ENCODE results near the gene GPC3.

Gene GPC3

DNA sequence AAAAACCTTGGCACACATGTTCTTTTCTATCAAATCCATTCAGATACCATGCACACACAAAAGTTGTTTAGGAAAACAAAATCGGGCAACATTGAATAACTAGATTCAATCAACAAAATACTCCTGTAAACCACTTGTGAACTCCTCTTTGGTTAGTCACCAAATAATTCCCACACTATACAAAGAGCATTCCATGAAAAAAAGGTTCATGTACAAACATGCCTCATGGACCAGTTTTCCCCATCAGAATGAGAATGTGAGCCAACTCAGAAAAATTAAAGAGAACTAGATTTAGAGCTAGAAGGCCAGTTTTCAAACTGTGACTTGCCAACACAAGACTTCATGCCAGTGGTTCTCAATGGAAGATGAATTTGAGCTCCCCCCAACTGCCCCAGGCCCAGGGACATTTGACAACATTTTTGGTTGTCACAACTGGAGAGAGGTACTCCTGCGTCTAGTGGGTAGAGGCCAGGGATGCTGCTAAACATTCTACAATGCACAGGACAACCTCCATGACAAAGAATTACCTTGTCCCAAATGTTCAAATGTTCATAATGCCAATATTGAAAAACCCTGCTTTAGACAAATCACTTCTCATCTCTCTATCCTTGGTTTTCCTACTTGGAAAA lies 55.4 kb downstream of the GPC3 start:
- Histone ChIP-seq H3K56ac (ENCODE audit: low read length) (no peak overlapping the region), H2BK5ac (ENCODE audit: low read length) (no peak overlapping the region), H3K79me1 (ENCODE audit: low read length) (no peaks in the 10 kb centered on the region), H3K4me1 (ENCODE audit: control insufficient read depth, low read depth, low read length) (no peaks in the 10 kb centered on the region), H3K18ac (ENCODE audit: low read length) (no peak overlapping the region), H3K36me3 (ENCODE audit: control insufficient read depth, insufficient read depth, low read length) (no peaks in the 10 kb centered on the region), H3K4me2 (ENCODE audit: low read length) (no peak overlapping the region), H2BK120ac (ENCODE audit: low read depth, low read length) (no peak overlapping the region), H3K4me3 (ENCODE audit: low read length) (no peak overlapping the region), H2AK5ac (ENCODE audit: low read length) (no peak overlapping the region), H3K27ac (ENCODE audit: low read depth, low read length) (no peak overlapping the region), H3K23ac (ENCODE audit: low read length) (no peak overlapping the region), H3K79me2 (ENCODE audit: control insufficient read depth, insufficient read depth, low read length) (no peaks in the 10 kb centered on the region), H3K4ac (ENCODE audit: low read depth, low read length) (no peak overlapping the region), H4K8ac (ENCODE audit: low read depth, low read length) (no peak overlapping the region), H3K27me3 (ENCODE audit: insufficient read depth, low read length, poor library complexity) (no peaks in the 10 kb centered on the region), H2BK15ac (replicated peaks; ENCODE audit: low read depth) (no peak overlapping the region), H4K5ac (ENCODE audit: low read length) (no peak overlapping the region), H3K9ac (ENCODE audit: low read length) (no peak overlapping the region)
- no CpG with 5 or more reads among the region's 2 CpGs for WGBS (ENCODE audit: extremely low coverage, insufficient coverage, low lambda C conversion rate)
- no peak for DNase-seq

DNA sequence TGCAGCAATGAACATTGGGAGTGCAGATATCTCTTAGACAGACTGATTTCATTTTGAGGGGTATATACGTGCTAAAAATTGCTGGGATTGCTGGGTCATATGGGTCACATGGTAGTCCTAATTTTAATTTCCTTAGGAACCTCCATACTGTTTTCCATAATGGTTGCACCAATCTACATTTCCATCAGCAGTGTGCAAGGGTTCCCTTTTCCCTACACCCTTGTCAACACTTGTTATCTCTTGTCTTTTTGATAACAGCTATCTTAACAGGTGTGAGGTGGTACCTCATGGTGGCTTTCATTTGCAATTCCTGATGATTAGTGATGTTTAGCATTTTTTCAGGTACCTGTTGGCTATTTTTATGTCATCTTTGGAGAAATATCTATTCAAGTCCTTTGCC lies 57.0 kb downstream of the GPC3 start:
- Histone ChIP-seq H3K27ac (ENCODE audit: low read depth, low read length) (no peak overlapping the region), H3K4me3 (ENCODE audit: low read length) (no peak overlapping the region), H3K4ac (ENCODE audit: low read depth, low read length) (no peak overlapping the region), H2BK5ac (ENCODE audit: low read length) (no peak overlapping the region), H3K79me2 (ENCODE audit: control insufficient read depth, insufficient read depth, low read length) (no peaks in the 10 kb centered on the region), H3K4me1 (ENCODE audit: control insufficient read depth, low read depth, low read length) (no peaks in the 10 kb centered on the region), H3K9ac (ENCODE audit: low read length) (no peak overlapping the region), H3K79me1 (ENCODE audit: low read length) (no peaks in the 10 kb centered on the region), H4K5ac (ENCODE audit: low read length) (no peak overlapping the region), H3K36me3 (ENCODE audit: control insufficient read depth, insufficient read depth, low read length) (no peaks in the 10 kb centered on the region), H3K27me3 (ENCODE audit: insufficient read depth, low read length, poor library complexity) (no peaks in the 10 kb centered on the region), H4K8ac (ENCODE audit: low read depth, low read length) (no peak overlapping the region), H3K56ac (ENCODE audit: low read length) (no peak overlapping the region), H2BK120ac (ENCODE audit: low read depth, low read length) (no peak overlapping the region), H3K23ac (ENCODE audit: low read length) (no peak overlapping the region), H3K18ac (ENCODE audit: low read length) (no peak overlapping the region), H3K4me2 (ENCODE audit: low read length) (no peak overlapping the region), H2BK15ac (replicated peaks; ENCODE audit: low read depth) (no peak overlapping the region), H2AK5ac (ENCODE audit: low read length) (no peak overlapping the region)
- DNase-seq: peak; percentile 38
- WGBS (ENCODE audit: extremely low coverage, insufficient coverage, low lambda C conversion rate): no CpG with 5 or more reads among the region's 1 CpG

DNA sequence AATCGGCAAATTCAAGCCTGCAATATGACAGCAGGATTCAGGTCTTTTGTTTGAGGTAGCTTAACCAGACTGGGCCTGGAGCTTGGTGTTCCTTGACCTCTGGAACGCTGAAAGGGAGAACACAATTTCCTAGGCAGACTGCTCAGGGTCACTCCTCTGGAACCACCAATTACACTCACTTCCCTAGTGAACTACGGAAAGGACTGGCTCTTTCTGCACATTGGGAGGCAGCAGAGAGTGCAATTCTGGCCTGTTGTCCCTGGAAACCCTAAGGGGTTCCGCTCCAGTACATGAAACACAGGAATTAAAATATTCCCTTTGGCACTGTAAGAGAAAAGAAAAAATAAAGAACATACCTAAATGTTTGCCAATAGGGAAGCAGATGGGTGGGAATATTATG lies 58.6 kb downstream of the GPC3 start:
- no CpG with 5 or more reads among the region's 4 CpGs for WGBS (ENCODE audit: extremely low coverage, insufficient coverage, low lambda C conversion rate)
- Histone ChIP-seq H3K36me3 (ENCODE audit: control insufficient read depth, insufficient read depth, low read length) (no peaks in the 10 kb centered on the region), H2BK5ac (ENCODE audit: low read length) (no peak overlapping the region), H3K4me1 (ENCODE audit: control insufficient read depth, low read depth, low read length) (no peaks in the 10 kb centered on the region), H3K9ac (ENCODE audit: low read length) (no peak overlapping the region), H3K4me2 (ENCODE audit: low read length) (no peak overlapping the region), H3K79me1 (ENCODE audit: low read length) (no peaks in the 10 kb centered on the region), H3K18ac (ENCODE audit: low read length) (no peak overlapping the region), H2BK120ac (ENCODE audit: low read depth, low read length) (no peak overlapping the region), H3K23ac (ENCODE audit: low read length) (no peak overlapping the region), H3K4me3 (ENCODE audit: low read length) (no peak overlapping the region), H4K5ac (ENCODE audit: low read length) (no peak overlapping the region), H3K27me3 (ENCODE audit: insufficient read depth, low read length, poor library complexity) (no peaks in the 10 kb centered on the region), H3K56ac (ENCODE audit: low read length) (no peak overlapping the region), H3K27ac (ENCODE audit: low read depth, low read length) (no peak overlapping the region), H4K8ac (ENCODE audit: low read depth, low read length) (no peak overlapping the region), H3K4ac (ENCODE audit: low read depth, low read length) (no peak overlapping the region), H2BK15ac (replicated peaks; ENCODE audit: low read depth) (no peak overlapping the region), H3K79me2 (ENCODE audit: control insufficient read depth, insufficient read depth, low read length) (no peaks in the 10 kb centered on the region), H2AK5ac (ENCODE audit: low read length) (no peak overlapping the region)
- peak; percentile 35 for DNase-seq

DNA sequence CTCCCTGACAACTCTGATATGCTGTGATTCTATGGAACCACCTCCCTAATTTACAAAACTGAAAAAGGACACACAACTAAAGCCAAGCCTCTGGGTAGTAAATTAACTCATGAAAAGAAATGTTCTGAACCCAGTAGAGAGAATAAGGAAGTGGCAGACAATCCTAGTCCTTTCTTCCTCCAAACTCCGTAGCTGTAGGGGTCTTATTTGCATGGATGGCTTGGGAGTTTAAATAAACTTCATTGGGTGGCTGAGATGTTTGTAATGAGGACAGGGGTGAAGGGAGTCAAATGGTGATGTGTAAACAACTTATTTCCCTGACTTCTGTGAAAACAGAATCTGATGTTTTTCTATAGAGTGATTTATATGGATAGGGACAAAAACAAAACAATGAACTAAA lies 59.3 kb downstream of the GPC3 start:
- no peak overlapping the region for H3K23ac ChIP-seq (ENCODE audit: low read length)
- no peak overlapping the region for H2BK5ac ChIP-seq (ENCODE audit: low read length)
- no CpG with 5 or more reads among the region's 1 CpG for WGBS (ENCODE audit: extremely low coverage, insufficient coverage, low lambda C conversion rate)
- no peaks in the 10 kb centered on the region for H3K79me1 ChIP-seq (ENCODE audit: low read length)
- no peak overlapping the region for H3K4me3 ChIP-seq (ENCODE audit: low read length)
- H3K4me1 ChIP-seq (ENCODE audit: control insufficient read depth, low read depth, low read length): no peaks in the 10 kb centered on the region
- no peak for DNase-seq
- no peak overlapping the region for H3K4ac ChIP-seq (ENCODE audit: low read depth, low read length)
- H3K4me2 ChIP-seq (ENCODE audit: low read length): no peak overlapping the region
- H4K8ac ChIP-seq (ENCODE audit: low read depth, low read length): no peak overlapping the region
- H2AK5ac ChIP-seq (ENCODE audit: low read length): no peak overlapping the region
- no peak overlapping the region for H3K56ac ChIP-seq (ENCODE audit: low read length)
- H3K27ac ChIP-seq (ENCODE audit: low read depth, low read length): no peak overlapping the region
- no peaks in the 10 kb centered on the region for H3K79me2 ChIP-seq (ENCODE audit: control insufficient read depth, insufficient read depth, low read length)
- H3K9ac ChIP-seq (ENCODE audit: low read length): no peak overlapping the region
- H2BK15ac ChIP-seq (replicated peaks; ENCODE audit: low read depth): no peak overlapping the region
- H3K18ac ChIP-seq (ENCODE audit: low read length): no peak overlapping the region
- no peaks in the 10 kb centered on the region for H3K36me3 ChIP-seq (ENCODE audit: control insufficient read depth, insufficient read depth, low read length)
- no peak overlapping the region for H4K5ac ChIP-seq (ENCODE audit: low read length)
- H3K27me3 ChIP-seq (ENCODE audit: insufficient read depth, low read length, poor library complexity): no peaks in the 10 kb centered on the region
- H2BK120ac ChIP-seq (ENCODE audit: low read depth, low read length): no peak overlapping the region

DNA sequence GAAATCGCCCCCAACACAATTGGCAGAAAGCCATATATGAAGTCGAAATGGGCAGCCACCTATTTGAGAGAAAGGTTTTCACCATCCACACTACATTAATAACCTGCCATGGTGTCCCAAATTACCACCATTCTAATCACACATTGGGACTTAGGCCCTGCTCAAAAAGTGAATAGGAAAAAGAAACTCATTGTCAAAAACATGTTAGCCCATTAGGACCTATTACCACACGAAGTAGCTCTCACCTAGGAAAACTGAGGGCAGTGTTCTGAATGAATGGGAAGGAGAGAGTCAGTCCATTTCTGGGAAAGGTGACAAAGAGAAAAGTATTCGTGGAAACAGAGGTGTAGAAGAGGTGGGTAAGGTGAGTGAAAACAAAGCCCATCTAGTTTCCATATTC lies 60.8 kb downstream of the GPC3 start:
- Histone ChIP-seq H2BK120ac (ENCODE audit: low read depth, low read length) (no peak overlapping the region), H4K5ac (ENCODE audit: low read length) (no peak overlapping the region)
- WGBS (ENCODE audit: extremely low coverage, insufficient coverage, low lambda C conversion rate): no CpG with 5 or more reads among the region's 4 CpGs

DNA sequence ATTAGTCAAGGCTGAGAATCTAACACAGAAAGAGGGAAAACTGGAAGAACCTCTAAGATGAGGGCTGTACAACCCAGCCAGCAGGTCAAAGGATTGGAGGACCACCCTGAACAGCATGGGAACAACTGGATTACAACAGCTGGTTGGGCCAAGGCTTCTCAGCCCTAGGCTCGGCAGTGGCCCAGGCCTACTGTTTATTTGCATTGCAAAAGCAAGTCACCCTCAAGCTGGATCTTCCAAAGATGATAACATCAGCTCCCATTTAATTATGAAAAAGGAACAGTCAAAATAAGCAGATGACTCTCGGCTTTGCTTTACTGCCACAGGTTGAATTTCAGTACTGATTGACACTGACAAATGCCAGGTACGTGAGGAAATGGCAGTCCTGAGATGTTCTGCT lies 61.8 kb downstream of the GPC3 start:
- no peak overlapping the region for H3K56ac ChIP-seq (ENCODE audit: low read length)
- no peaks in the 10 kb centered on the region for H3K36me3 ChIP-seq (ENCODE audit: control insufficient read depth, insufficient read depth, low read length)
- no peak overlapping the region for H3K4me3 ChIP-seq (ENCODE audit: low read length)
- no peak for DNase-seq
- no peaks in the 10 kb centered on the region for H3K27me3 ChIP-seq (ENCODE audit: insufficient read depth, low read length, poor library complexity)
- H4K8ac ChIP-seq (ENCODE audit: low read depth, low read length): no peak overlapping the region
- H2BK120ac ChIP-seq (ENCODE audit: low read depth, low read length): no peak overlapping the region
- no peaks in the 10 kb centered on the region for H3K79me2 ChIP-seq (ENCODE audit: control insufficient read depth, insufficient read depth, low read length)
- H3K4me2 ChIP-seq (ENCODE audit: low read length): no peak overlapping the region
- H3K27ac ChIP-seq (ENCODE audit: low read depth, low read length): no peak overlapping the region
- no peak overlapping the region for H3K23ac ChIP-seq (ENCODE audit: low read length)
- no peak overlapping the region for H4K5ac ChIP-seq (ENCODE audit: low read length)
- no peak overlapping the region for H2BK15ac ChIP-seq (replicated peaks; ENCODE audit: low read depth)
- H3K79me1 ChIP-seq (ENCODE audit: low read length): no peaks in the 10 kb centered on the region
- no peak overlapping the region for H3K18ac ChIP-seq (ENCODE audit: low read length)
- no CpG with 5 or more reads among the region's 3 CpGs for WGBS (ENCODE audit: extremely low coverage, insufficient coverage, low lambda C conversion rate)
- no peak overlapping the region for H2AK5ac ChIP-seq (ENCODE audit: low read length)
- H3K4ac ChIP-seq (ENCODE audit: low read depth, low read length): no peak overlapping the region
- H3K4me1 ChIP-seq (ENCODE audit: control insufficient read depth, low read depth, low read length): no peaks in the 10 kb centered on the region
- no peak overlapping the region for H3K9ac ChIP-seq (ENCODE audit: low read length)
- H2BK5ac ChIP-seq (ENCODE audit: low read length): no peak overlapping the region

More for the DNA sequence above, 60.8 kb downstream of the GPC3 start:
- H3K36me3 ChIP-seq (ENCODE audit: control insufficient read depth, insufficient read depth, low read length): no peaks in the 10 kb centered on the region
- DNase-seq: no peak
- no peaks in the 10 kb centered on the region for H3K4me1 ChIP-seq (ENCODE audit: control insufficient read depth, low read depth, low read length)
- H2AK5ac ChIP-seq (ENCODE audit: low read length): no peak overlapping the region
- H3K27me3 ChIP-seq (ENCODE audit: insufficient read depth, low read length, poor library complexity): no peaks in the 10 kb centered on the region
- no peak overlapping the region for H3K23ac ChIP-seq (ENCODE audit: low read length)
- no peak overlapping the region for H3K9ac ChIP-seq (ENCODE audit: low read length)
- H3K79me1 ChIP-seq (ENCODE audit: low read length): no peaks in the 10 kb centered on the region
- no peaks in the 10 kb centered on the region for H3K79me2 ChIP-seq (ENCODE audit: control insufficient read depth, insufficient read depth, low read length)
- no peak overlapping the region for H3K4me3 ChIP-seq (ENCODE audit: low read length)
- no peak overlapping the region for H3K4me2 ChIP-seq (ENCODE audit: low read length)
- no peak overlapping the region for H4K8ac ChIP-seq (ENCODE audit: low read depth, low read length)
- H3K4ac ChIP-seq (ENCODE audit: low read depth, low read length): no peak overlapping the region
- H2BK15ac ChIP-seq (replicated peaks; ENCODE audit: low read depth): no peak overlapping the region
- no peak overlapping the region for H2BK5ac ChIP-seq (ENCODE audit: low read length)
- no peak overlapping the region for H3K56ac ChIP-seq (ENCODE audit: low read length)
- no peak overlapping the region for H3K27ac ChIP-seq (ENCODE audit: low read depth, low read length)
- H3K18ac ChIP-seq (ENCODE audit: low read length): no peak overlapping the region

Measured in mesendoderm (in vitro differentiated cells).